ENCODE data around the gene SYNJ2. TPM values are rescaled to one million over a fixed set of nuclear protein-coding genes. Genes with fewer than 3 reads are reported as not detected.

The SYNJ2 gene
- polyA plus RNA-seq, 1 donor from 2014 or later: 0.12 TPM

DNA sequence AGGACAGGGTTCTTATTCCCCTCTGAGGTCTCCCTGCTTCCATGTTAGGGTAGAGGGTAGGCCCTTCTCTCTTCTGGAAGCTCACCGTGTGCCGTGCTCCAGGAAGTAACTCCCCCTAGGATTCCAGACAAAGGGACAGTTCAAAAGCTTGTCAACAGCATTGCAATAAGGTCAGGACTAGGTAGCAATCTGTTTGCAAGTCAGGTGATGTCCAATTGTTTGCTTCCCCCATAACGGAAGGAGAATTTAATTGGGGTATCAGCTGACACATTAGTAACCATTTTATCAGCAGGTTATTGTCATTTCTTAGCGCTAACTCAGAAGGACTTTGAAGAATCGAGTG lies 41.9 kb downstream of the SYNJ2 start:
- Histone ChIP-seq H3K27ac (ENCODE audit: low read length) (no peak overlapping the region), H2AFZ (ENCODE audit: low read depth, low read length) (no peak overlapping the region), H4K20me1 (ENCODE audit: insufficient read depth) (no peaks in the 10 kb centered on the region), H3K9me2 (ENCODE audit: insufficient read depth, low read length) (no peaks in the 10 kb centered on the region), H3K4me3 (ENCODE audit: low read length) (no peak overlapping the region), H3K36me3 (ENCODE audit: insufficient read depth, low read length) (no peaks in the 10 kb centered on the region), H3K9me3 (ENCODE audit: low read length) (no peaks in the 10 kb centered on the region), H3K79me2 (replicated peaks; ENCODE audit: insufficient read depth, low read length) (no peaks in the 10 kb centered on the region), H3K4me2 (ENCODE audit: low read length) (no peak overlapping the region), H3F3A (ENCODE audit: insufficient read depth, low read length, poor library complexity, severe bottlenecking) (no peaks in the 10 kb centered on the region), H3K9ac (ENCODE audit: low read length) (no peak overlapping the region), H3K27me3 (ENCODE audit: insufficient read depth, low read depth, low read length) (no peaks in the 10 kb centered on the region)
- no peak for TF ChIP-seq MXI1 (conservative IDR thresholded peaks at IDR 0.05; ENCODE audit: poor library complexity, severe bottlenecking)
- TF ChIP-seq SMC3 (conservative IDR thresholded peaks at IDR 0.05; ENCODE audit: poor library complexity): no peak
- no peak for TF ChIP-seq POLR2AphosphoS5 (IDR thresholded peaks at IDR 0.05)
- TF ChIP-seq EZH2 (IDR thresholded peaks at IDR 0.05; ENCODE audit: borderline replicate concordance, insufficient read depth, low read length, poor library complexity, severe bottlenecking): no peak
- TF ChIP-seq RAD21 (conservative IDR thresholded peaks at IDR 0.05): no peak
- TF ChIP-seq, protein P1, sequence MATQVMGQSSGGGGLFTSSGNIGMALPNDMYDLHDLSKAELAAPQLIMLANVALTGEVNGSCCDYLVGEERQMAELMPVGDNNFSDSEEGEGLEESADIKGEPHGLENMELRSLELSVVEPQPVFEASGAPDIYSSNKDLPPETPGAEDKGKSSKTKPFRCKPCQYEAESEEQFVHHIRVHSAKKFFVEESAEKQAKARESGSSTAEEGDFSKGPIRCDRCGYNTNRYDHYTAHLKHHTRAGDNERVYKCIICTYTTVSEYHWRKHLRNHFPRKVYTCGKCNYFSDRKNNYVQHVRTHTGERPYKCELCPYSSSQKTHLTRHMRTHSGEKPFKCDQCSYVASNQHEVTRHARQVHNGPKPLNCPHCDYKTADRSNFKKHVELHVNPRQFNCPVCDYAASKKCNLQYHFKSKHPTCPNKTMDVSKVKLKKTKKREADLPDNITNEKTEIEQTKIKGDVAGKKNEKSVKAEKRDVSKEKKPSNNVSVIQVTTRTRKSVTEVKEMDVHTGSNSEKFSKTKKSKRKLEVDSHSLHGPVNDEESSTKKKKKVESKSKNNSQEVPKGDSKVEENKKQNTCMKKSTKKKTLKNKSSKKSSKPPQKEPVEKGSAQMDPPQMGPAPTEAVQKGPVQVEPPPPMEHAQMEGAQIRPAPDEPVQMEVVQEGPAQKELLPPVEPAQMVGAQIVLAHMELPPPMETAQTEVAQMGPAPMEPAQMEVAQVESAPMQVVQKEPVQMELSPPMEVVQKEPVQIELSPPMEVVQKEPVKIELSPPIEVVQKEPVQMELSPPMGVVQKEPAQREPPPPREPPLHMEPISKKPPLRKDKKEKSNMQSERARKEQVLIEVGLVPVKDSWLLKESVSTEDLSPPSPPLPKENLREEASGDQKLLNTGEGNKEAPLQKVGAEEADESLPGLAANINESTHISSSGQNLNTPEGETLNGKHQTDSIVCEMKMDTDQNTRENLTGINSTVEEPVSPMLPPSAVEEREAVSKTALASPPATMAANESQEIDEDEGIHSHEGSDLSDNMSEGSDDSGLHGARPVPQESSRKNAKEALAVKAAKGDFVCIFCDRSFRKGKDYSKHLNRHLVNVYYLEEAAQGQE (IDR thresholded peaks at IDR 0.05; ENCODE audit: borderline replicate concordance): no peak

DNA sequence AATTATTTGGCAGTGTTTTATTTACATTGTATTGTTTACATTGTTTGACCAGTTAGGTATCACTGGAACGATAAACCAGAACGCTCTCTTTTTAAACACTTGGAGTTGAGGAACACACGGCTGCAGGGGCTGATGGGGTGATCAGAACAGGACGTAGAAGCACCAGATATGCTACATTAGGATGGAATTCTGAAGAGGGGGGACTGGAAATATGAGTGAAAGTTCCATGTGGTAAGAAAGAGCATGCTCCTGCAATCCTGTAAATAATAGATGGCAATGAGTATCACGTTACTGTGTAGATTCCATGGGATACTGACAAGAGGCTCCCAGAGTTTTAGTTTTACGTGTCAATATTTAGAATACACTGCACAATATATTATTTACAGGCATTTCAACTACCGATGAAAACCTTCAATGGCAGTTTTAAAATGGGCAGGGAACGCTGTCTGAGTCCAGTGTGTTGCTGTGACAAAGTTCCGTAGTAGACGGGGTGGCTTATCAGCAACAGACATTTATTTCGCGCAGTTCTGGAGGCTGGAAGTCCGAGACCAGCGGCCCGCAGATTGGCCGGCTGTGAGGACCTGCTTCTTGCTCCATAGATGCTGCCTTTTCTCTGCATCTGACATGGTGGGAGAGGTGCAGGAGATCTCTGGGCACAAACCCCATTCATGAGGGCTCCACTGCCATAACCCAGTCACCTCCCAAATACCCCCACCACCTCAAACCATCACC lies 43.1 kb downstream of the SYNJ2 start:
- Histone ChIP-seq H3K27ac (ENCODE audit: low read length) (no peak overlapping the region), H3K9me3 (ENCODE audit: low read length) (no peaks in the 10 kb centered on the region), H3K4me2 (ENCODE audit: low read length) (no peak overlapping the region), H3K9ac (ENCODE audit: low read length) (no peak overlapping the region), H3K27me3 (ENCODE audit: insufficient read depth, low read depth, low read length) (no peaks in the 10 kb centered on the region), H3K4me3 (ENCODE audit: low read length) (no peak overlapping the region), H3K9me2 (ENCODE audit: insufficient read depth, low read length) (no peaks in the 10 kb centered on the region), H3F3A (ENCODE audit: insufficient read depth, low read length, poor library complexity, severe bottlenecking) (no peaks in the 10 kb centered on the region), H4K20me1 (ENCODE audit: insufficient read depth) (no peaks in the 10 kb centered on the region), H3K36me3 (ENCODE audit: insufficient read depth, low read length) (no peaks in the 10 kb centered on the region), H2AFZ (ENCODE audit: low read depth, low read length) (no peak overlapping the region), H3K79me2 (replicated peaks; ENCODE audit: insufficient read depth, low read length) (no peaks in the 10 kb centered on the region)
- TF ChIP-seq EZH2 (IDR thresholded peaks at IDR 0.05; ENCODE audit: borderline replicate concordance, insufficient read depth, low read length, poor library complexity, severe bottlenecking): no peak
- TF ChIP-seq SMC3 (conservative IDR thresholded peaks at IDR 0.05; ENCODE audit: poor library complexity): no peak
- no peak for TF ChIP-seq EP300 (conservative IDR thresholded peaks at IDR 0.05; ENCODE audit: poor library complexity, severe bottlenecking)
- TF ChIP-seq TAF1 (IDR thresholded peaks at IDR 0.05; ENCODE audit: low read depth): no peak
- TF ChIP-seq MXI1 (conservative IDR thresholded peaks at IDR 0.05; ENCODE audit: poor library complexity, severe bottlenecking): no peak
- TF ChIP-seq, protein P2, sequence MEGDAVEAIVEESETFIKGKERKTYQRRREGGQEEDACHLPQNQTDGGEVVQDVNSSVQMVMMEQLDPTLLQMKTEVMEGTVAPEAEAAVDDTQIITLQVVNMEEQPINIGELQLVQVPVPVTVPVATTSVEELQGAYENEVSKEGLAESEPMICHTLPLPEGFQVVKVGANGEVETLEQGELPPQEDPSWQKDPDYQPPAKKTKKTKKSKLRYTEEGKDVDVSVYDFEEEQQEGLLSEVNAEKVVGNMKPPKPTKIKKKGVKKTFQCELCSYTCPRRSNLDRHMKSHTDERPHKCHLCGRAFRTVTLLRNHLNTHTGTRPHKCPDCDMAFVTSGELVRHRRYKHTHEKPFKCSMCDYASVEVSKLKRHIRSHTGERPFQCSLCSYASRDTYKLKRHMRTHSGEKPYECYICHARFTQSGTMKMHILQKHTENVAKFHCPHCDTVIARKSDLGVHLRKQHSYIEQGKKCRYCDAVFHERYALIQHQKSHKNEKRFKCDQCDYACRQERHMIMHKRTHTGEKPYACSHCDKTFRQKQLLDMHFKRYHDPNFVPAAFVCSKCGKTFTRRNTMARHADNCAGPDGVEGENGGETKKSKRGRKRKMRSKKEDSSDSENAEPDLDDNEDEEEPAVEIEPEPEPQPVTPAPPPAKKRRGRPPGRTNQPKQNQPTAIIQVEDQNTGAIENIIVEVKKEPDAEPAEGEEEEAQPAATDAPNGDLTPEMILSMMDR (IDR thresholded peaks at IDR 0.05; ENCODE audit: poor library complexity, severe bottlenecking): no peak

All from neural cell (in vitro differentiated cells).